Measurements from ENCODE around the gene PSMD9.

The PSMD9 gene

DNA sequence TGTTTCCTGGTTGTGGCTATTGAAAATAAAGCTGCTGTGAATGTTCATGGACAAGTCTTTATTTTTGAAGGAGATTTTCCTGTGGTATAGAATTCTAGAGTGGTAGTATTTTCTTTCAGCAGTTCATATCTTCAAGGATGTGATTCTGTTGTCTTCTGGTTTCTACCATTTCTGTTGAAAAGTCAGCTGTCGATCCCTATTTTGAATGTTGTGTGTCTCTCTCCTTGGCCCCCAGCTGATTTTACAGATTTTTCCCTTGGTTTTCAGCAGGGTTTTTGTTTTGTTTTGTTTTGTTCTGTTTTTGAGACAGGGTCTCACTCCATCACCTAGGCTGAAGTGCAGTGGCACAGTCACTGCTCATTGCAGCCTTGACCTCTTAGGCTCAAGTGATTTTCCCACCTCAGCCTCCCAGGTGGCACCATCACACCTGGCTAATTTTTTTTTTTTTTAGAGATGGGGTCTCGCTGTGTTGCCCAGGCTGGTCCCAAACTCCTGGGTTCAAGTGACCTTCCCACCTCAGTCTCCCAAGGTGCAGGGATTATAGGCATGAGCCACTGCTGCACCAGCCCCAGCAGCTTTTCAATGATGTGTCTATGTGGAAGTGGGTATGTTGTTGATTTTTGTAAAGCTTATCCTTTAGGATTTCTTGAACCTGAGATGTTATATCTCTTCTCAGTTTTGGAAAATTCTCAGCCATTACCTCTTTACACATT is 57.9 kb downstream of the PSMD9 start:
- no peak overlapping the region for H3K4me3 ChIP-seq (replicated peaks; ENCODE audit: insufficient read depth, low read length)
- DNase-seq (ENCODE audit: low read depth in 1 of 2, low spot score in 1 of 2), result no peak
- no peaks in the 10 kb centered on the region for H3K27me3 ChIP-seq (ENCODE audit: insufficient read depth, poor library complexity, severe bottlenecking)
- no peak overlapping the region for H3K27ac ChIP-seq (replicated peaks)
- TF ChIP-seq, protein P1, sequence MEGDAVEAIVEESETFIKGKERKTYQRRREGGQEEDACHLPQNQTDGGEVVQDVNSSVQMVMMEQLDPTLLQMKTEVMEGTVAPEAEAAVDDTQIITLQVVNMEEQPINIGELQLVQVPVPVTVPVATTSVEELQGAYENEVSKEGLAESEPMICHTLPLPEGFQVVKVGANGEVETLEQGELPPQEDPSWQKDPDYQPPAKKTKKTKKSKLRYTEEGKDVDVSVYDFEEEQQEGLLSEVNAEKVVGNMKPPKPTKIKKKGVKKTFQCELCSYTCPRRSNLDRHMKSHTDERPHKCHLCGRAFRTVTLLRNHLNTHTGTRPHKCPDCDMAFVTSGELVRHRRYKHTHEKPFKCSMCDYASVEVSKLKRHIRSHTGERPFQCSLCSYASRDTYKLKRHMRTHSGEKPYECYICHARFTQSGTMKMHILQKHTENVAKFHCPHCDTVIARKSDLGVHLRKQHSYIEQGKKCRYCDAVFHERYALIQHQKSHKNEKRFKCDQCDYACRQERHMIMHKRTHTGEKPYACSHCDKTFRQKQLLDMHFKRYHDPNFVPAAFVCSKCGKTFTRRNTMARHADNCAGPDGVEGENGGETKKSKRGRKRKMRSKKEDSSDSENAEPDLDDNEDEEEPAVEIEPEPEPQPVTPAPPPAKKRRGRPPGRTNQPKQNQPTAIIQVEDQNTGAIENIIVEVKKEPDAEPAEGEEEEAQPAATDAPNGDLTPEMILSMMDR (IDR thresholded peaks at IDR 0.05; ENCODE audit: insufficient read depth, low read length), result no peak
- TF ChIP-seq POLR2AphosphoS5 (IDR thresholded peaks at IDR 0.05; ENCODE audit: low read depth), result no peak

DNA sequence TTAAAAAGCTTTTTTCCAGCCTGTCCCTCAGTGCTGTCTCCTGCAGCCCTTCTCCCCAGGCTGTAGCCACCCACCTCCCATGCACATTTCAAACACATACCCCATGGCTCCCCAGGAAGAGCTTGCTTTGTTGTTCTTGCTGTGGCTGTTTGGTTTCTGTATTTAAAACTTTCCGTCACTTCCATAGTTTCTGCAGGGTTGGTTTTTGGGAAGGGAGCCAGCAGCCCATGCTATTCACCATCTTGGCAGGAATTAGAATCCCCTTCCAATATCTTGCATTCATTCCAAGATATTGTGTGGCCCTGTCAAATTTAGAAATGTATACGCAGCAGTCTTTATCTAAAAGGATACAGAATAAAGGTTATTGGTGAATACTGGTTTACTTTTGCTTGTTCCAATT is 59.4 kb downstream of the PSMD9 start:
- no peaks in the 10 kb centered on the region for H3K27me3 ChIP-seq (ENCODE audit: insufficient read depth, poor library complexity, severe bottlenecking)
- no peak overlapping the region for H3K4me3 ChIP-seq (replicated peaks; ENCODE audit: insufficient read depth, low read length)
- TF ChIP-seq POLR2AphosphoS5 (IDR thresholded peaks at IDR 0.05; ENCODE audit: low read depth), result no peak
- no peak for TF ChIP-seq SPI1 (IDR thresholded peaks at IDR 0.05; ENCODE audit: borderline replicate concordance, low read depth)
- TF ChIP-seq GABPA (IDR thresholded peaks at IDR 0.05; ENCODE audit: low read depth), result no peak
- TF ChIP-seq, protein P1 (IDR thresholded peaks at IDR 0.05; ENCODE audit: insufficient read depth, low read length), result no peak
- TF ChIP-seq, protein P2, sequence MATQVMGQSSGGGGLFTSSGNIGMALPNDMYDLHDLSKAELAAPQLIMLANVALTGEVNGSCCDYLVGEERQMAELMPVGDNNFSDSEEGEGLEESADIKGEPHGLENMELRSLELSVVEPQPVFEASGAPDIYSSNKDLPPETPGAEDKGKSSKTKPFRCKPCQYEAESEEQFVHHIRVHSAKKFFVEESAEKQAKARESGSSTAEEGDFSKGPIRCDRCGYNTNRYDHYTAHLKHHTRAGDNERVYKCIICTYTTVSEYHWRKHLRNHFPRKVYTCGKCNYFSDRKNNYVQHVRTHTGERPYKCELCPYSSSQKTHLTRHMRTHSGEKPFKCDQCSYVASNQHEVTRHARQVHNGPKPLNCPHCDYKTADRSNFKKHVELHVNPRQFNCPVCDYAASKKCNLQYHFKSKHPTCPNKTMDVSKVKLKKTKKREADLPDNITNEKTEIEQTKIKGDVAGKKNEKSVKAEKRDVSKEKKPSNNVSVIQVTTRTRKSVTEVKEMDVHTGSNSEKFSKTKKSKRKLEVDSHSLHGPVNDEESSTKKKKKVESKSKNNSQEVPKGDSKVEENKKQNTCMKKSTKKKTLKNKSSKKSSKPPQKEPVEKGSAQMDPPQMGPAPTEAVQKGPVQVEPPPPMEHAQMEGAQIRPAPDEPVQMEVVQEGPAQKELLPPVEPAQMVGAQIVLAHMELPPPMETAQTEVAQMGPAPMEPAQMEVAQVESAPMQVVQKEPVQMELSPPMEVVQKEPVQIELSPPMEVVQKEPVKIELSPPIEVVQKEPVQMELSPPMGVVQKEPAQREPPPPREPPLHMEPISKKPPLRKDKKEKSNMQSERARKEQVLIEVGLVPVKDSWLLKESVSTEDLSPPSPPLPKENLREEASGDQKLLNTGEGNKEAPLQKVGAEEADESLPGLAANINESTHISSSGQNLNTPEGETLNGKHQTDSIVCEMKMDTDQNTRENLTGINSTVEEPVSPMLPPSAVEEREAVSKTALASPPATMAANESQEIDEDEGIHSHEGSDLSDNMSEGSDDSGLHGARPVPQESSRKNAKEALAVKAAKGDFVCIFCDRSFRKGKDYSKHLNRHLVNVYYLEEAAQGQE (IDR thresholded peaks at IDR 0.05; ENCODE audit: insufficient replicate concordance, low read depth), result no peak
- no peak for DNase-seq (ENCODE audit: low read depth in 1 of 2, low spot score in 1 of 2)
- no peak overlapping the region for H3K27ac ChIP-seq (replicated peaks)

DNA sequence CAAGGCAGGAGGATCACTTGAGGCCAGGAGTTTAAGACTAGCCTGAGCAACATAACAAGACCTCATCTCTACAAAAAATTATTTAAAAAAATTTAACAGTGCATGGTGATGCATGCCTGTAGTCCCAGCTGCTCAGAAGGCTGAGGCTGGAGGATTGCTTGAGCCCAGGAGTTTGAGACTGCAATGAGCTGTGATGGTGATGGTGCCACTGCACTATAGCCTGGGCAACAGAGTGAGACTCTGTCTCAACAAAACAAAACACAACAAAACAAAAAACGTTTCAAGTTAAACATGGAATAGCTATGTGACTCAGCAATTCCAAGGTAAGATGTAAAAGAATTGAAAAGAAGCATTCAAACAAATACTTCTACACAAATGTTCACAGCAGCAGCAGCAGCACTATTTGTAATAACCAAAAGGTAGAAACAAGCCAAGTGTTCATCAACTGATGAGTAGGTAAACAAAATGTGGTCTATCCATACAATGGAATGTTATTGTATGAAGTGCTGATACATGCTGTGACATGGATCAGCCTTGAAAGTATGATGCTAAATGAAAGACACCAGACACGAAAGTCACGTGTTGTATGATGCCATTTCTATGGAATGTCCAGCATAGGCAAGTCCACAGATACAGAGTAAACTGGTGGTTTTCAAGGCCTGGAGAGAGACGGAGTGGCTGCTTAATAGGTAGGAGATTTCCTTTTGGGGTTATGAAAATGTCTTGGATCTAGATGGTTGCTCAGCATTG is 61.2 kb downstream of the PSMD9 start:
- Histone ChIP-seq H3K27ac (replicated peaks) (no peak overlapping the region), H3K4me3 (replicated peaks; ENCODE audit: insufficient read depth, low read length) (no peak overlapping the region), H3K27me3 (ENCODE audit: insufficient read depth, poor library complexity, severe bottlenecking) (no peaks in the 10 kb centered on the region)
- TF ChIP-seq, protein P1 (IDR thresholded peaks at IDR 0.05; ENCODE audit: insufficient read depth, low read length), result no peak
- TF ChIP-seq GABPA (IDR thresholded peaks at IDR 0.05; ENCODE audit: low read depth) (no peak), POLR2AphosphoS5 (IDR thresholded peaks at IDR 0.05; ENCODE audit: low read depth) (no peak), SPI1 (IDR thresholded peaks at IDR 0.05; ENCODE audit: borderline replicate concordance, low read depth) (no peak)
- TF ChIP-seq, protein P2 (IDR thresholded peaks at IDR 0.05; ENCODE audit: insufficient replicate concordance, low read depth), result no peak
- DNase-seq (ENCODE audit: low read depth in 1 of 2, low spot score in 1 of 2), result no peak
